Small intestine (tissue), 7 donors: ENCODE data around the gene ICAM1. TPM values are rescaled to one million over a fixed set of nuclear protein-coding genes. Genes with fewer than 3 reads are reported as not detected.
"Not testable (repeated sequence)": the region's sequence is repeated elsewhere in the genome, so short reads cannot be mapped to it uniquely, and the experiment has no call there.

ENCODE experiments used
- DNase-seq, 2 donors: peaks; one replicate each; pipeline versions ENCODE4 v3.0.0 to v3.0.0-alpha.2; 2013
- FAIRE-seq: peaks from 2 replicates; lab custom pipeline; 2012; peaks lifted over from hg19 to GRCh38; lab: Jason Lieb, UNC
- H3K27ac ChIP-seq, 3 donors: one replicate each; pipeline ENCODE4 v1.5.1; 2013; ENCODE audit warnings: low read length in 2 of 3, mild to moderate bottlenecking in 2 of 3, control low read depth in 1 of 3, inconsistent platforms in 1 of 3, low read depth in 1 of 3, moderate library complexity in 1 of 3
- H3K27me3 ChIP-seq, 3 donors: one replicate each; pipeline ENCODE4 v1.6.1; 2013; ENCODE audit warnings: low read length in 3 of 3, inconsistent platforms in 1 of 3; ENCODE audit not compliant: control insufficient read depth in 3 of 3, insufficient read depth in 3 of 3
- H3K36me3 ChIP-seq, 3 donors: one replicate each; pipeline ENCODE4 v1.6.1; 2013; ENCODE audit warnings: low read length in 3 of 3, inconsistent platforms in 1 of 3, low read depth in 1 of 3, mild to moderate bottlenecking in 1 of 3, moderate library complexity in 1 of 3; ENCODE audit not compliant: control insufficient read depth in 3 of 3, insufficient read depth in 2 of 3
- H3K4me1 ChIP-seq, 3 donors: one replicate each; pipeline ENCODE4 v1.6.1; 2013; ENCODE audit warnings: low read length in 2 of 3, inconsistent platforms in 1 of 3, low read depth in 1 of 3, mild to moderate bottlenecking in 1 of 3, moderate library complexity in 1 of 3; ENCODE audit not compliant: control insufficient read depth in 3 of 3, insufficient read depth in 2 of 3
- H3K4me3 ChIP-seq, 3 donors: one replicate each; pipeline ENCODE4 v1.5.1; 2013; ENCODE audit warnings: low read length in 3 of 3, control low read depth in 1 of 3, inconsistent platforms in 1 of 3, low read depth in 1 of 3, mild to moderate bottlenecking in 1 of 3, moderate library complexity in 1 of 3
- H3K9me3 ChIP-seq, 2 donors: one replicate each; pipeline ENCODE4 v1.6.1; 2013; ENCODE audit warnings: low read depth in 1 of 2, low read length in 1 of 2; ENCODE audit not compliant: control insufficient read depth in 2 of 2, insufficient read depth in 1 of 2
- WGBS, 3 donors: extraction: QIAGEN DNeasy Blood & Tissue Kit; methylation state at CpG; one replicate each; pipeline ENCODE4 v1.1.7; 2013; 5-methylcytosine and 5-hydroxymethylcytosine counted together
- polyA plus RNA-seq, 4 donors: library from polyadenylated mRNA; stranded (reverse) in 3 of 4; unstranded in 1 of 4; fragments of 200-250 nt in 3 of 4; fragments of 120-200 nt in 1 of 4; gene quantifications; one replicate each; pipeline versions ENCODE4 v1.2.1 to v1.2.3, GENCODE V29; 2013
- donor health status: healthy with polysubstance abuse.
- donor health status: control.
- donor health status: control.
- donor health status: Bipolar disorder and iron deficiency.
- donor health status: healthy.

ICAM1 gene
- polyA plus RNA-seq, 4 donors = 1.6 to 18.2 (median 11.5) TPM

- H3K27ac ChIP-seq = peak overlapping the region in 1 of 3 donors; percentile 49
- FAIRE-seq = no peak
- H3K4me1 ChIP-seq = peaks cover 0 to 4% (median 4%) of the 10 kb centered on the region in 3 donors
- WGBS, 3 donors = 75 to 83% (median 80%) methylated on average over 4 of the region's 4 CpGs
- DNase-seq = no peak
- H3K27me3 ChIP-seq = peaks cover 0 to 6% (median 0%) of the 10 kb centered on the region in 3 donors
- no peak overlapping the region for H3K4me3 ChIP-seq
- H3K9me3 ChIP-seq = no peaks in the 10 kb centered on the region
- no peaks in the 10 kb centered on the region for H3K36me3 ChIP-seq
These were observed 35.9 kb upstream of the ICAM1 start for GRCh38 chr19:10235003-10235402.

GRCh38 chr19:10235409-10235808 lies 35.5 kb upstream of the ICAM1 start:
- not testable (repeated sequence) for H3K4me1 ChIP-seq, H3K36me3 ChIP-seq, DNase-seq, FAIRE-seq, H3K27me3 ChIP-seq, H3K9me3 ChIP-seq, H3K4me3 ChIP-seq
- H3K27ac ChIP-seq = peak overlapping the region in 1 of 3 donors; percentile 49
- WGBS, 3 donors = 88 to 90% (median 90%) methylated on average over 7 of the region's 7 CpGs

- H3K4me3 ChIP-seq = no peak overlapping the region
- 86 to 90% (median 90%) methylated on average over 5 to 6 of the region's 6 CpGs for WGBS, 3 donors
- H3K9me3 ChIP-seq = no peaks in the 10 kb centered on the region
- peak overlapping the region in 2 of 3 donors; percentile 27 to 58 for H3K27ac ChIP-seq
- DNase-seq (no peak), FAIRE-seq (no peak)
- peaks cover 0 to 2% (median 0%) of the 10 kb centered on the region in 3 donors for H3K4me1 ChIP-seq
- H3K36me3 ChIP-seq = no peaks in the 10 kb centered on the region
- no peaks in the 10 kb centered on the region for H3K27me3 ChIP-seq
These were observed 33.2 kb upstream of the ICAM1 start for GRCh38 chr19:10237702-10238101.

- Histone ChIP-seq H3K9me3 (no peaks in the 10 kb centered on the region), H3K36me3 (no peaks in the 10 kb centered on the region), H3K27ac (peak overlapping the region in 2 of 3 donors; percentile 27 to 58), H3K27me3 (no peaks in the 10 kb centered on the region), H3K4me3 (no peak overlapping the region), H3K4me1 (peaks cover 0 to 2% (median 0%) of the 10 kb centered on the region in 3 donors)
- 56 to 77% (median 71%) methylated on average over 11 to 12 of the region's 12 CpGs for WGBS, 3 donors
- DNase-seq (peak; percentile 20 to 54), FAIRE-seq (no peak)
These were observed 32.6 kb upstream of the ICAM1 start for GRCh38 chr19:10238172-10238783.

GRCh38 chr19:10241826-10242449 lies 29.0 kb upstream of the ICAM1 start:
- not testable (repeated sequence) for H3K4me3 ChIP-seq, H3K9me3 ChIP-seq, DNase-seq, H3K27me3 ChIP-seq, H3K27ac ChIP-seq, FAIRE-seq, H3K4me1 ChIP-seq, H3K36me3 ChIP-seq
- WGBS, 3 donors = 91 to 95% (median 92%) methylated on average over 10 to 11 of the region's 11 CpGs

GRCh38 chr19:10243606-10244005 lies 27.3 kb upstream of the ICAM1 start:
- H3K4me1 ChIP-seq = no peaks in the 10 kb centered on the region
- 88 to 92% (median 92%) methylated on average over 7 of the region's 7 CpGs for WGBS, 3 donors
- no peaks in the 10 kb centered on the region for H3K9me3 ChIP-seq
- FAIRE-seq (no peak), DNase-seq (no peak)
- H3K4me3 ChIP-seq = no peak overlapping the region
- no peak overlapping the region for H3K27ac ChIP-seq
- no peaks in the 10 kb centered on the region for H3K27me3 ChIP-seq
- H3K36me3 ChIP-seq = no peaks in the 10 kb centered on the region

- WGBS, 3 donors = 69 to 77% (median 74%) methylated on average over 8 to 9 of the region's 9 CpGs
- Histone ChIP-seq H3K36me3 (no peaks in the 10 kb centered on the region), H3K9me3 (no peaks in the 10 kb centered on the region), H3K4me1 (no peaks in the 10 kb centered on the region), H3K27ac (no peak overlapping the region), H3K27me3 (no peaks in the 10 kb centered on the region), H3K4me3 (no peak overlapping the region)
- DNase-seq (no peak), FAIRE-seq (no peak)
These were observed 25.6 kb upstream of the ICAM1 start for GRCh38 chr19:10245189-10245939.

GRCh38 chr19:10246511-10246910 lies 24.4 kb upstream of the ICAM1 start:
- Histone ChIP-seq H3K9me3 (no peaks in the 10 kb centered on the region), H3K27ac (no peak overlapping the region), H3K4me3 (no peak overlapping the region), H3K36me3 (no peaks in the 10 kb centered on the region), H3K27me3 (no peaks in the 10 kb centered on the region), H3K4me1 (no peaks in the 10 kb centered on the region)
- 79 to 85% (median 85%) methylated on average over 6 of the region's 6 CpGs for WGBS, 3 donors
- DNase-seq (no peak), FAIRE-seq (no peak)
